ENCODE results near the gene SEC16A. TPM values are rescaled to one million over a fixed set of nuclear protein-coding genes. Genes with fewer than 3 reads are reported as not detected.

SEC16A gene
- total RNA-seq, 4 donors from 2014 or later: 45.6 to 64.8 (median 56.5) TPM

GRCh38 chr9:136467766-136468165 lies 15.1 kb downstream of the SEC16A start:
- no peak for ATAC-seq (ENCODE audit: low FRiP score)
- DNase-seq (ENCODE audit: low spot score): no peak
- TF ChIP-seq CTCF (IDR thresholded peaks at IDR 0.05): no peak

DNA sequence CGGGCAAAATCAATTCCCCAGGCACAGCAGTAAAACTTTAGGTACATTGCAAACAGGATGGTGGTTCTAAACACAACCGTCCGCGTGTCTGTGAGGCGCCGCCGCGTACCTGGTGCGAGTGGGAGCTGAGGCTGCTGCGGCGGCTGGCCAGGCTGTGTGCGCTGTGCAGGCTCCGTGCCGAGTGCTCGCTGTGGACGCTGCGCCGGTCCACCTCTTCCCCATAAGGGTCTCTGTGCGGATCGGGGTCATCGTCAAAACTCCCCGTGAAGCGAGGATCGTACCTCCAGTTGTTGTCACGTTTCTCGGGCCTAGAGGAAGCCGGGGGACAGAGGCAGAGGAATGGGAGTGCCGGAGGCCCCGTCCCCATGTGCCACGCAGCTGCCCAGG lies 16.7 kb downstream of the SEC16A start:
- no peak for TF ChIP-seq CTCF (IDR thresholded peaks at IDR 0.05)
- no peak for DNase-seq (ENCODE audit: low spot score)
- no peak for ATAC-seq (ENCODE audit: low FRiP score)

DNA sequence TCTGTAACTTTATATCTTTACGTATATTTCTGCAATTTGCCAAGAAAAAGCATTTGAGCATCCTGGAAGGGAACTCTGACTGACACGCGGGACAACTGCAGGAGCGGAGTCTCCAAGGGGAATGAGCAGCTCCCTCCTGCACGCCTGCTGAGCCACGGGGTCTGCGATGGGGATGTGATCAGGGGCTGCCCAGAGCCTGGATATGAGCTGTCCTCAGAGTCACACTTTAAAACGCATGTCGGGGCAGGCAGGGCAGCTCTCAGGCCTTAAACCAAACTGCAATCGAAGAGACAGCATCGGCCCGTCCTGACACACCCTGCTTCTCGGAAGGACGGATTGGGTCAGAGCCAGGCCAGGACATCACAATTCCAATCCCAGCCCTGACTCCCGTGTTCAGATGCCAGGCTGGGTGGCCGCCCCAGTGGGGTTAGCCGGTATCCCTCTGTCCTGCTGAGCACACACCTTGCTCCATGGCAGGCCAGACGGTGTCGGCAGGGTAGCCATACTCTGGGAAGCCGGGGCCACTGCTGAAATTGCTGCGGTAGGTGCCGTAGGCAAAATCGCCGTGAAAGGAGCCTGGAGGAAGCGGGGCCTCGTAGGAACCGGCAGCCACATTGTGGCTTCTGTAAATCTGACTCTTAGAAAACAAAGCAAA lies 17.2 kb downstream of the SEC16A start:
- no peak for DNase-seq (ENCODE audit: low spot score)
- ATAC-seq (ENCODE audit: low FRiP score): no peak
- TF ChIP-seq CTCF (IDR thresholded peaks at IDR 0.05): no peak

DNA sequence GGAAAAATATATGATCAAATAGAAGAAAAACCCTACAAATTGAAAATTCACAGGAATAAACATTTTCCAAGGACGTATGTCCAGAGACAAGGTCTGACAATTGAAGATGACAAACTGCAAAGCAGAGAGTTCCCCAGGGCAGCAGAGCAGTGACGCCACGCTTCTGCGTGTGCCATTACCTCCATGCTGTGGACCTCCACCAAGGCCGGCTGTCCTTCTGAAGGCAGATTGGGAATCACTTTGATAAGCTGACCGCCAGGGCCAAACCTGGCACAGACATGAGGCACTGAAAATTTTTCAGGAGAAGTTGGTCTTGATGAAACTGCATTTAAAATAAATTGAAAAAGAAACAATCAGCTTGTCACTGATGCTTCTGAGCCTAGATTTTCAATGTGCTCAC lies 18.6 kb downstream of the SEC16A start:
- no peak for ATAC-seq (ENCODE audit: low FRiP score)
- no peak for DNase-seq (ENCODE audit: low spot score)
- TF ChIP-seq CTCF (IDR thresholded peaks at IDR 0.05): no peak

DNA sequence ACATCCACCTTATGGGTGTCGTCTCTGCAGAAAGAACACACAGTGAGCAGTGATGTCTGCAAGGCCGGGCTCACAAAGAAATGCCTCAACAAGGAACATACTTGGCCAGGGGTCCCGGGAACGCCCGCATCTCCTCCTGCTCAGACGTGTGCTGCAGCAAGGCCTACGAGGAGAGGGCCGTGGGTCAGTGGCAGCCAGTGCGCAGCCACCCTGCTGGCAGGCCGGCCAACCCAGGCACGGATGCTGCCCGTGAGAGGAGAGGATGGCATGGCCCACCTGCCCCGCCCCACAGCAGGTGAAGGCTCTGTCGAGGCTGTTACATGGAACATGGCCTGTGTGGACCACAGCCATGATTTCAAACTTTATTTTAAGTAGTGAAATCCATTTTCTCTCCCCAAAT lies 19.3 kb downstream of the SEC16A start:
- DNase-seq (ENCODE audit: low spot score) (no peak), ATAC-seq (ENCODE audit: low FRiP score) (no peak)

DNA sequence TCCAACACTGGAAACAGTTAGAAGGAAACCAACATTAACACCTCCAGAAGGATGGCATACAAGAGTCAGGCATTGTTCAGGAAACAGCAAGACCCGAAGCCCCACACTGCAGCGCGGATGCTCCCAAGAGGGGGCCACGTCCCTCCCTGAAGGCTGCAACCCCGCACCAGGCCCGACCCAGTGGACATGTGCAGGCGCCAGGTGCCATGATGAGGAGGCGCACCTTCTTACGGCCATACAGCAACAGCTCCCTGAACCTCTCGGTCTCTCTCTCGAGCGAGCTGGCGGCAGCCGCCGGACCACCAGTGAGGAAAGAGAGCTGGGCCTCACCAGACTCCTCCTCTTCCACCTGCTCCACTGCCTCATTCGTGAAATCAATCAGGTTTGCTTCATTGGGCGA lies 20.2 kb downstream of the SEC16A start:
- DNase-seq (ENCODE audit: low spot score): no peak
- no peak for ATAC-seq (ENCODE audit: low FRiP score)
- TF ChIP-seq CTCF (IDR thresholded peaks at IDR 0.05): no peak

More for the DNA sequence above, 19.3 kb downstream of the SEC16A start:
- no peak for TF ChIP-seq CTCF (IDR thresholded peaks at IDR 0.05)

- ATAC-seq (ENCODE audit: low FRiP score) (no peak), DNase-seq (ENCODE audit: low spot score) (no peak)
- no peak for TF ChIP-seq CTCF (IDR thresholded peaks at IDR 0.05)
Observed at GRCh38 chr9:136460772-136461325, 22.0 kb downstream of the SEC16A start.

Measured in omental fat pad (tissue), 4 donors.